Parietal lobe (tissue), 2 donors: ENCODE measurements around the gene FDPS. TPM values are rescaled to one million over a fixed set of nuclear protein-coding genes. Genes with fewer than 3 reads are reported as not detected.

Experiments used
- small RNA-seq: library from RNA; depleted of rRNA; stranded (forward); fragments of <200 nt; gene quantifications from one replicate; pipeline ENCODE3, GENCODE V24; 2014; ENCODE audit warnings: low replicate concordance
- total RNA-seq: library from RNA; depleted of rRNA; stranded (reverse); fragments of >200 nt; gene quantifications from one replicate; pipeline ENCODE4 v1.2.3, GENCODE V29; 2014

FDPS gene
- 119 TPM for total RNA-seq

DNA sequence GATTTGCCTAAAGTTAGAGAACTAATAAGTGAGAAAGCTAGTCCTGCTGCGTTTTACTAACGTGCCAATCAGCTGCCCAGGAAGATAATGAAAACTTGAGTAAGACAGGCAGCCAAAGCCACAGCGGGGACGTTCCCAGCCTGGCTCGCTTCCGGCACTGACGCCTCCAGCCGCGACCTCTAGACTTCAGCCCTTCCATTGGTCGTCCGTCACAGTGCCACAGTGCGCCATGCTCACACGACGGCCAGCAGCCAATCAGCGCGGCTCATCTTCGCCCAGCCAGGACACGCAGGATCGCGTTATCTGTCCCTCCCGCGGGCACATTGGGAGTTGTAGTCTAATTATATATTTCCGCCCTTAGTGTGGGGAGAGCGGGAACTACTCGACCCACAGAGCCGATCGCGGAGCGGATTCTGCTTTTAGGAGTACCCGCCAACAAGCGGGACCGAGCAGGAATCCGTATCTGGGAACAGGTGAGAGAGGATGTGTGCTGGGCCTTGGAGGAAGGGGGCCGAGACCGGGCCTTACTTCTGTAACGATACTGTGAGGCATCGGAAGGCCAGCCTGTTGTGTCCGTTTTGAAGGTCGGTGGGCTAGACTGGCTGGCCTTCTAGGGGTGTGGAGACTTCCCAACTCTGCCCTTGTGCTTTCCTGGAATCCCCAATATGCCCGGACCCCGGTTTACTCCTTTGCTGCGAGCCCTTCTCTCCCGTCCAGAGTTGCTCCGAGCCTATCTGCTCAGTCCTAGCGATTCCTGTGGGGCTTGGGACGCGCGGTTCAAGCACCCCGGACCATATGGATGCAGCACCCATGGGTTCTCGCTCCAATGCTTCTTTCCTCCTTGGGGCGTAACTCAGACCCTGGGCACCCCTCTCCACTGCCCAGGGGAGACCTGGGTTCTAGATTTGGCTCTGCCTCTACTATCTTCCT lies at the start of gene FDPS:
Gene FDPS, plus strand, starts transcription at position 374 of the 930 bp plus-strand sequence. CDS start 924 bp downstream, outside the sequence.

DNA sequence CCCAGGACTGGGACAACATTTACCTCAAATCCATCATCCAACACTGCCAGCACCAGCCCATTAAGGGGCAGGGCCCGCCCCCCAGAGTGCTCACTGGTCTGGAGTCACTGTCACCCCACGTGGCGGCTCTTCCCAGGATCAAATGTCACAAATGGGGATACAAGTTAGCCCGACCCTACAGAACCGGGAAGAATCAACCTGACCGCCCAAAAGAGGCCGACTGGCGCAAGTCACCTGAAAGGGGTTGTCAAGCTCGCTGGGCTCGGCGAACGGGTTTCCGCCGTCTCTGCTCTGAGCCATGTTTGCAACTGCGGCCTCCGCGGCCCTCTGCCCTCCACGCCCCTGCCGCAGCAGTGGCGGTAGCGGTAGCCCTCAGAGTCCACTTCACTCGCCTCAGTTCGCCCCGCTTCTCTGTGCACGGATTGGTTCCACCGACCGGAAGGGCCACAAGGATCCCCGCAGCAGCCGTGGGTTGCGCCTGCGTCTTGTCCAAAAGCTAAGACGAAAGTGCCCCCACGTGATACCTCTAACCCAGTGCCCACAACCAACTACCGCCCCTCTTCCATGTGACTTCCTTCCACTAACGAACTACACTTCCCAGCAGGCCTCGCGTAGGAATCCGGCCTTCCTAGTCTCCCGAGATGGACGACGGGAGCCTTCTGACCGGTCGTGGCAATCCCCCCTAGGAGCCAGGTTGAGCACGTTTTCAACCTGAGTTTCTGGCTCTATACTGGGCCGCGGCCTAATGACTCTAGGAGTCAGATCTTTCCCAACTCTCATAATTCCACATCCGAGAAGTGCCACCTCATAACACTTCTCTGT lies 46.6 kb upstream of the FDPS start, which contains the start of gene SCAMP3:
Gene SCAMP3, minus strand, starts transcription at position 509 of the 822 bp plus-strand sequence. Its CDS starts 209 bp downstream, at position 300.

DNA sequence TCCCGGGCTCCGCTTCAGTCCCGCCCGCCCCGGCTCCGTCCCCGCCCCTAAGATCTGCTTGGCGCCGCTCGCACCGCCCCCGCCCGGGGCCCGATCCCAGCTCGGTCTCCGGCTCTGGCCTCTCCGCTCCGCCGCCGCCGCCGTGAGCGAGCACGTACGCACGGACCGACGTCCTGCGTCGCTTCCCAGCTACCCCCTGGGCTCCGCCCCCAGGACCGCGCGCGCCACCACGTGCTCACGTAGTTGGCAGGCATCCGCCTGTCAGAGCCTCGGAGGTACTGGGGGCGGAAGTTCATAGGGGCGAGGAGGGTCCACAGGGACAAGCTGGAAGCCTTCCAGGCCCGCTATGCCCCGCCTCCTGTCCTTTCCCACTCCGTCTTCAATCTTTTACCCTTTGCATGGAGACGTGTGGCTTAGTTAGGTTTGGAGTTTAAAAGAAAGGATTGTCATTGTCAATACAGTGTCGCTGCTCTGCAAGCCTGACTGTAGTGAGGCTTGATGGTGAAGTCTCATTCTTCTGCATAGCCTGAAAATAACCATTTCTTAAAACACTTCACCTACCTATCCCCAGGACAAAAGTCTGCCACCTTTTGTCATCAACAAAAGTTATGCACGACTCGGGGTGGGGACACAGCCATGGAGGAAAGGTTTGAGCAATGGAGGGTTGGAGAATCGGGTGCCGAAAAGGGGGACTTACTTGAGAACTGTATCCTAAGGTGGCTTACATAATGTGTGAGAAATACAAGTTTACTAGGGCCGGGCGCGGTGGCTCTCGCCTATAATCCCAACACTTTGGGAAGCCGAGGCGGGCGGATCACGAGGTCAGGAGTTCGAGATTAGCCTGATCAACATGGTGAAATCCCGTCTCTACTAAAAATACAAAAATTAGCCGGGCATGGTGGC lies 35.1 kb upstream of the FDPS start, which contains the start of gene CLK2:
Gene CLK2, minus strand, starts transcription at position 162 of the 903 bp plus-strand sequence. CDS start 2,527 bp downstream, outside the sequence.

DNA sequence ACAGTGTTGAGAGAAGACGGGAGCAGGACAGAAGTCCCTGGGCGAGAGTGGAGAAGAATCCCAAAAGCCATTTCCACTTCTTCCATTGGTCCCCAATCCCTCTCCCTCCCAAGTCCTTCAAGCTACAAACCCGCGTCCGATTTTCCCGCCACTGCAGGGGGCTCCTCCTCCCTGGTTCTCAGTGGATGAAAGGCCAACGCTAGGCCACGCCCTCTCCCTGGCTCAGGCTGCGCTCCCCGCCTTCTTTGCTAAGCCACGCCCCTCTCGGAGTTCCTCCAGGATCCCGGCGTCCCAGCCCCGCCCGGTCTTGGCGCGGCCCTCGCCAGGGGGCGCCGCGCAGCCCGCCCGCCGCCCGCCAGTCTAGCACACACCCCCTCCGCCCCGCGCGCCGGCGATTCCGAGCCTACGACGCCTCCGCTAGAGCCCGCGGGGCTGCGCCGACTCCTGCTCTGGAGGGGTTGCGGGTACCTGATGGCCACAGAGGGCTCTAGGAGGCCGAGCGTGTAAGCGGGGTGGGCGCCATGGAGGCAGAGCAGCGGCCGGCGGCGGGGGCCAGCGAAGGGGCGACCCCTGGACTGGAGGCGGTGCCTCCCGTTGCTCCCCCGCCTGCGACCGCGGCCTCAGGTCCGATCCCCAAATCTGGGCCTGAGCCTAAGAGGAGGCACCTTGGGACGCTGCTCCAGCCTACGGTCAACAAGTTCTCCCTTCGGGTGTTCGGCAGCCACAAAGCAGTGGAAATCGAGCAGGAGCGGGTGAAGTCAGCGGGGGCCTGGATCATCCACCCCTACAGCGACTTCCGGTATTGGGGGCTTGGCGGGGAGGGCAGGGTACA lies 31.4 kb upstream of the FDPS start, which contains the start of gene HCN3:
Gene HCN3, plus strand, starts transcription at position 394 of the 832 bp plus-strand sequence. Its CDS starts 128 bp downstream, at position 522.

DNA sequence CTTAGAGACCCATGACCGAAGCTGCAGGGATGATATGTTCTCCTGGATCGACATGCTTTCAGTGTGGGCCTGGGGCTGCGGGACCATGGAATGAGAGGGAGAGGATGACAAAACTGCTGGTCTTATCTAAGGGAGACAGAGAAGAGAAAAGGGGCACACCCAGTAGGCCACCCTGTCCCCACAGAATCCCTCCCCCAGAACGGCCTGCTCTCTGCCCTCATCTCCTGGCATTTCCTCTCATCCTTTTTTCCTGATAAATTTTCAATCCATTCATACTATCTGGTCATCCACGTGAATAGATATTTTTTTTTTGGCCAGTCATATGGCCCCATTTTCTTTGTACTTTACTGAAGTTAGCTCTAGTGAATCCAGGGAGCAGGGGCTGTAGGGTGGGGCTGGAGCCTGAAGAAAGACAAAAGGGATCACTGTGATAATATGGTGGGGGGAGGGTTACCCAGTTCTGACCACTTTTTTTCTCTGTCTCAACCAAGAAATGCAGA lies 7.3 kb upstream of the FDPS start, which contains the start of gene PKLR:
Gene PKLR, minus strand, starts transcription at position 97 of the 500 bp plus-strand sequence. Its CDS starts 43 bp downstream, at position 54.

DNA sequence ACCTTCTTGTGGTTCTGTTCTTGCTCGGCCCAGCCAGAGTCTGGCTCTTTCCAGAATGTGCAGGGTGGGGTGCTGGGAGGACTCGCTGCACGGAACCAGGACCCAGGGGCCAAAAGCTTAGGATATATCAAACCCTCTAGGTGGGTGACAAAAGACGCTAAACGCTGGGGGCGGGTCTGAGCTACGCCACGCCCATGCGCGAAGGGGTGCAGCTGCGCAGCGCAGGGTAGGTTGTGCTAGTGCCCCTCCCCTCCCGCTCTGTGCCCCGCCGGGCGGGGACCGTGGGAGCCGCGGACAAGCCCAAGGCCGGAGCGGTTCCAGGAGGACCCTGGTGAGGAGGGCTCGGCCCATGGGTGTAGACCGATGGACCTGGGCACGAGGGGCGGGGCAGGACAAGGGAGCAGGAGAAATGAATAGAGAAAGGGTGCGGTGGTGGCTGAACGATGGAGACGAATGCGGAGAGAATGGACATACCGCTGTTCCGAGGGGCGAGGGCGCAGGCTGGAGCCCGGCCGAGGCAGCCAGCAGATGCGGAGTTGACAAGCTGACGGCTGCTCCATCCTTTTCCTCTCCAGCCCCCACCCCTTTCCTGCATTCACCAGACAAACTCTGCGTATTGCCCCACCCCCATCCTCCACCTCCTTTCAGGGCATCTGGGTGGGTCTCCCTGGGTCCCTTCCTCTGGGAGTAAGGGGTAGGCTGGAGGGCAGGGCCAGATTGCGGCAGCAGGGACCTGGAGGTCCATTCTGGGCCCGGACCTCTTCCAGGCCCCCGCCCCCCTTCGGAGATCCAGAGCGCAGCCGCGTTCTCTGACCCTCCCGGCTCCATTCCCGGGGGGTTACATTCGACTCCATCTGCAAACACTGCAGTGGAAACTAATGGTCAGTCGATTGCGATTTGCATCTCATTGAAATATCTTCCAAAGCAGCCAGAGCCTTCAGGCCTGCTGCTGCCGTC lies 12.3 kb downstream of the FDPS start, which contains the start of gene RUSC1:
Gene RUSC1, plus strand, starts transcription at position 234 of the 957 bp plus-strand sequence. CDS start 880 bp downstream, outside the sequence.

Small RNA genes within 50 kb of the gene (small RNA-seq; reads per million reads assigned to genes)
- not detected for gene RNU6-106P

Other genes starting within 250 kb of the FDPS start
- 0.63 TPM for gene EFNA4, start 245.1 kb upstream of the FDPS start, total RNA-seq
- 11.3 TPM for gene EFNA3, start 230.0 kb upstream of the FDPS start, total RNA-seq
- 5.6 TPM for gene EFNA1, start 181.0 kb upstream of the FDPS start, total RNA-seq
- 7.5 TPM for gene SLC50A1, start 173.0 kb upstream of the FDPS start, total RNA-seq
- gene DPM3, start 168.3 kb upstream of the FDPS start, total RNA-seq, result 12.5 TPM
- gene KRTCAP2, start 135.6 kb upstream of the FDPS start, total RNA-seq, result 37.2 TPM
- 36.3 TPM for gene TRIM46, start 135.0 kb upstream of the FDPS start, total RNA-seq
- 17.2 TPM for gene THBS3, start 101.0 kb upstream of the FDPS start, total RNA-seq
- 16.6 TPM for gene MTX1, start 100.2 kb upstream of the FDPS start, total RNA-seq
- 8.8 TPM for gene ENTREP3, start 53.4 kb upstream of the FDPS start, total RNA-seq
- gene SCAMP3, start 46.5 kb upstream of the FDPS start, total RNA-seq, result 22.8 TPM
- gene CLK2, start 35.4 kb upstream of the FDPS start, total RNA-seq, result 46.3 TPM
- gene HCN3, start 31.4 kb upstream of the FDPS start, total RNA-seq, result 27.2 TPM
- not detected for gene PKLR, start 7.4 kb upstream of the FDPS start, total RNA-seq
- 62.6 TPM for gene RUSC1, start 12.0 kb downstream of the FDPS start, total RNA-seq